ENCODE results near the gene TBX21. TPM values are rescaled to one million over a fixed set of nuclear protein-coding genes. Genes with fewer than 3 reads are reported as not detected.
"Not testable (repeated sequence)": the region's sequence is repeated elsewhere in the genome, so short reads cannot be mapped to it uniquely, and the experiment has no call there.

Gene TBX21
- total and polyA plus RNA-seq, 7 donors = 0.04 to 0.36 (median 0.12) TPM; not detected in 1

- no peak for TF ChIP-seq CTCF (IDR thresholded peaks at IDR 0.05)
- no peak overlapping the region for H3K27ac ChIP-seq
- H3K4me3 ChIP-seq = no peak overlapping the region
- peaks cover 0 to 32% (median 8%) of the 10 kb centered on the region in 3 donors for H3K27me3 ChIP-seq (ENCODE audit: insufficient read depth in 3 of 3, low read length in 2 of 3)
- intact Hi-C loops (cut with DNase I) = no loop called here
- WGBS, 3 donors = 84 to 94% (median 89%) methylated on average over 7 of the region's 7 CpGs
- no peaks in the 10 kb centered on the region for H3K36me3 ChIP-seq (ENCODE audit: insufficient read depth in 1 of 2, low read depth in 1 of 2)
- peaks cover 3% of the 10 kb centered on the region for H3K4me1 ChIP-seq
- no peak for DNase-seq
- H3K9me3 ChIP-seq = no peaks in the 10 kb centered on the region
- no peak for ATAC-seq
Measured at GRCh38 chr17:47738178-47738577, 5.1 kb downstream of the TBX21 start.

- no peaks in the 10 kb centered on the region for H3K9me3 ChIP-seq
- 73 to 78% (median 77%) methylated on average over 8 of the region's 8 CpGs for WGBS, 3 donors
- ATAC-seq (no peak), DNase-seq (no peak)
- intact Hi-C loops (cut with DNase I) = no loop called here
- no peak for TF ChIP-seq CTCF (IDR thresholded peaks at IDR 0.05)
- H3K4me3 ChIP-seq = no peak overlapping the region
- no peak overlapping the region for H3K27ac ChIP-seq
- H3K27me3 ChIP-seq (ENCODE audit: insufficient read depth in 3 of 3, low read length in 2 of 3) = peaks cover 0 to 32% (median 6%) of the 10 kb centered on the region in 3 donors
- no peaks in the 10 kb centered on the region for H3K4me1 ChIP-seq
- no peaks in the 10 kb centered on the region for H3K36me3 ChIP-seq (ENCODE audit: insufficient read depth in 1 of 2, low read depth in 1 of 2)
Measured at GRCh38 chr17:47739150-47739549, 6.1 kb downstream of the TBX21 start.

- 85 to 91% (median 85%) methylated on average over 12 of the region's 12 CpGs for WGBS, 3 donors
- DNase-seq; H3K36me3 ChIP-seq (ENCODE audit: insufficient read depth in 1 of 2, low read depth in 1 of 2); intact Hi-C loops (cut with DNase I); H3K9me3 ChIP-seq; H3K27ac ChIP-seq; H3K4me1 ChIP-seq; ATAC-seq; H3K4me3 ChIP-seq: not testable (repeated sequence)
- H3K27me3 ChIP-seq (ENCODE audit: insufficient read depth in 3 of 3, low read length in 2 of 3) = peaks cover 0 to 35% (median 6%) of the 10 kb centered on the region in 3 donors
Measured at GRCh38 chr17:47739945-47740344, 6.9 kb downstream of the TBX21 start.

- Histone ChIP-seq H3K36me3 (ENCODE audit: insufficient read depth in 1 of 2, low read depth in 1 of 2) (no peaks in the 10 kb centered on the region), H3K4me3 (no peak overlapping the region), H3K27ac (no peak overlapping the region), H3K4me1 (no peaks in the 10 kb centered on the region), H3K9me3 (no peaks in the 10 kb centered on the region), H3K27me3 (ENCODE audit: insufficient read depth in 3 of 3, low read length in 2 of 3) (peaks cover 0 to 40% (median 9%) of the 10 kb centered on the region in 3 donors)
- 79 to 83% (median 81%) methylated on average over 11 of the region's 11 CpGs for WGBS, 3 donors
- intact Hi-C loops (cut with DNase I) = no loop called here
- TF ChIP-seq CTCF (IDR thresholded peaks at IDR 0.05) = no peak
- DNase-seq (no peak), ATAC-seq (no peak)
Measured at GRCh38 chr17:47741109-47741792, 8.2 kb downstream of the TBX21 start.

- WGBS, 3 donors = 71 to 73% (median 72%) methylated on average over 9 of the region's 9 CpGs
- H3K36me3 ChIP-seq (ENCODE audit: insufficient read depth in 1 of 2, low read depth in 1 of 2) = no peaks in the 10 kb centered on the region
- no peak for TF ChIP-seq CTCF (IDR thresholded peaks at IDR 0.05)
- ATAC-seq (no peak), DNase-seq (no peak)
- no peaks in the 10 kb centered on the region for H3K4me1 ChIP-seq
- intact Hi-C loops (cut with DNase I) = no loop called here
- H3K4me3 ChIP-seq = no peak overlapping the region
- H3K27ac ChIP-seq = no peak overlapping the region
- H3K27me3 ChIP-seq (ENCODE audit: insufficient read depth in 3 of 3, low read length in 2 of 3) = peaks cover 0 to 40% (median 9%) of the 10 kb centered on the region in 3 donors
- no peaks in the 10 kb centered on the region for H3K9me3 ChIP-seq
Measured at GRCh38 chr17:47741793-47742145, 8.7 kb downstream of the TBX21 start.

All from psoas muscle (tissue), 8 donors.